NCI-H1048 (cell line): Measurements from ENCODE around the gene SLC34A2.
"Not testable (repeated sequence)": the region's sequence is repeated elsewhere in the genome, so short reads cannot be mapped to it uniquely, and the experiment has no call there.

Experiments
- DNase-seq: peaks from one replicate; lab custom pipeline; 2025; lab: John Stamatoyannopoulos, UW

Gene SLC34A2, protein sequence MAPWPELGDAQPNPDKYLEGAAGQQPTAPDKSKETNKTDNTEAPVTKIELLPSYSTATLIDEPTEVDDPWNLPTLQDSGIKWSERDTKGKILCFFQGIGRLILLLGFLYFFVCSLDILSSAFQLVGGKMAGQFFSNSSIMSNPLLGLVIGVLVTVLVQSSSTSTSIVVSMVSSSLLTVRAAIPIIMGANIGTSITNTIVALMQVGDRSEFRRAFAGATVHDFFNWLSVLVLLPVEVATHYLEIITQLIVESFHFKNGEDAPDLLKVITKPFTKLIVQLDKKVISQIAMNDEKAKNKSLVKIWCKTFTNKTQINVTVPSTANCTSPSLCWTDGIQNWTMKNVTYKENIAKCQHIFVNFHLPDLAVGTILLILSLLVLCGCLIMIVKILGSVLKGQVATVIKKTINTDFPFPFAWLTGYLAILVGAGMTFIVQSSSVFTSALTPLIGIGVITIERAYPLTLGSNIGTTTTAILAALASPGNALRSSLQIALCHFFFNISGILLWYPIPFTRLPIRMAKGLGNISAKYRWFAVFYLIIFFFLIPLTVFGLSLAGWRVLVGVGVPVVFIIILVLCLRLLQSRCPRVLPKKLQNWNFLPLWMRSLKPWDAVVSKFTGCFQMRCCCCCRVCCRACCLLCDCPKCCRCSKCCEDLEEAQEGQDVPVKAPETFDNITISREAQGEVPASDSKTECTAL

DNA sequence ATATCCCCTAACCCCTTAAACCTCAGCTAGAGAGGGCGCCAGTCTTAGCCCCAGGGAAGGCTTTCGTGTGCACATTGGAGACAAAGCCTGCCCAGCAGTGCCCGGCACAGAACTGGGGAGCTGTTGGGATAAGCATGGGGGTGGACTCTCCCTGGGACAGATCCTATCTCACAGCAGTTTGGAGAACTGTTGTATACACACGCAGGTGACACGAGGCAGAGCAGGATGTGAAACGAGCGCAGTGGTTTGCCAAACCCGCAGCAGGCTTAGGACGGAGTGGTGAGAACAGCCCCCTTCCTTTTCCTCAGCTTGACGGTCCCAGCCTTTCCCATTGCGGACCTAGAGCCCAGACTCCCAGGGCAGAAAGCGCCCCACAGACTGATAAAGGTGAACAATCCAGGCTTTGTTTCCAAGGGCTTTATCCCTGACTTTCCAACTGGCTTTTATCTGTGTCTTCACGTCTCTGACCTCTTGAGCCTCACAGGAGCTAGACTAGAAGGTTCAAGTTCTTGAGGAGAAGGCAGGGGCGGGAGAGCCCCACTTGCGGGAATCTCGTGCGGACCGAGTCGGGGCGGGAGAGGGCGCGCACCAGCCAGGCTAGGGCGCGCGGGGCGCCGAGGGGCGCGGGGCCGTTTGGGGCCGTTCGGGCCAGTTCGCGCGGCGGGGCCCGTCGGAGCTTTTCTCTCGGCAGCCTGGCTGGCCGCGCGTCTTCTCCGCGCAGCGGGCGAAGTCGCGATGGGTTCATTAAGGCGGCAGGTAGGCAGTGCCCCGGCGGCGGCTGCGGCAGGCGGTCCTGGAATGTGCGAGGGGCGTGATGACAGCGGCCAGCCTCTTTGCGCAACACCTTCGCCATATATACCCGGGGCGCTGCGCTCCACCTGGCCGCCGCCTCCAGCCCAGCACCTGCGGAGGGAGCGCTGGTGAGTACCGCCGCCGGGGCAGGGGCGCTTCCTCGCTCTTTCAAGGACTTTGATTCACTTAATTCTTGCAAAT is at the start of gene SLC34A2:
Gene SLC34A2 (plus strand): TSS at position 881 of the 993 bp plus-strand sequence. CDS start 6,650 bp downstream, outside the sequence.
- no peak for DNase-seq

- DNase-seq, result no peak
Observed at GRCh38 chr4:25608644-25609043, 47.0 kb upstream of the SLC34A2 start.

GRCh38 chr4:25609976-25610375 is 45.7 kb upstream of the SLC34A2 start:
- DNase-seq, result no peak

GRCh38 chr4:25613613-25614012 is 42.0 kb upstream of the SLC34A2 start:
- not testable (repeated sequence) for DNase-seq

GRCh38 chr4:25614807-25615206 is 40.8 kb upstream of the SLC34A2 start:
- no peak for DNase-seq

DNA sequence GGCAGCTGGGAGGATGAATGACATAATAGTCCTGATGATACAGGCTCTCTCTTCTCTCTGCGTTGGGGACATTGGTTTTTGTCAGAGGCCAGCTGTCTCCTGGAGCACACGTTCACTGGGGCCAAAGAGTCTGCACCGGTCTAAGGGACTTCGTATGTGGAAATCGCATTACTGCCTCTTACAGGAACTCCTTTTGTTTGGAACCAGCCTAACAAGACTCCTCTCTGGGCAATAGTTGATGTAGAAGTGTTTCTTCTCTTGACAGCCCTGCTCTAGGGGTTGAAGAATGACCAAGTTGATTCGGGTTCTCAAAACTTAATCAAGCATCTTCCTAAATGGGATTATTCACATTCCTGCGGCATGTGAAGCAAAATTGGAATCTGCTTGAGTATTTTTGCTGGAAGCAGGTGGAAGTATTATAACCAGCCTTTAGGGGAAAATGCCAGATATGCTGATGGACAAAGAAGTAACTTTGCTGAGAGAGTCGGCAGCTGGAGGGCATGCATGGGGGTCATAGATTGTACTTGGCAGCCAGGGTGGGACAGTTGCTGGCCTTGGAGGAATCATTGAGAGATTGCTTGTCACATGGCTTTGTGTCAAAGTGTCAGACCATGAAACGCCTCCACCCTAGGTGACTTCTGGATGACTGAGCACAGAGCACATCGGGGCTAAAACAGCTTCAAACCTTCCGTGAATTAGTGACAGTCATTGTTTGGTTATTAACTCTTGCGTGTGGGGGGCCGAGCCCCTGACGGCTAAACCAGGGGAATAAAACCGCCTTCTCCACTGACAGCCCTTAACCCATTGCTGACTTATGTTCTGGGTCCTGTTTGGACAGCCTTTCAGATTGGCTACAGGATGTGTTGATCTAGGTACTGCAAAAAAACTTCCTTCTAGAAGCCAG is 34.4 kb upstream of the SLC34A2 start:
- DNase-seq, result no peak

- DNase-seq, result no peak
Observed at GRCh38 chr4:25624616-25625015, 31.0 kb upstream of the SLC34A2 start.

- DNase-seq, result no peak
Observed at GRCh38 chr4:25628451-25628850, 27.2 kb upstream of the SLC34A2 start.

DNA sequence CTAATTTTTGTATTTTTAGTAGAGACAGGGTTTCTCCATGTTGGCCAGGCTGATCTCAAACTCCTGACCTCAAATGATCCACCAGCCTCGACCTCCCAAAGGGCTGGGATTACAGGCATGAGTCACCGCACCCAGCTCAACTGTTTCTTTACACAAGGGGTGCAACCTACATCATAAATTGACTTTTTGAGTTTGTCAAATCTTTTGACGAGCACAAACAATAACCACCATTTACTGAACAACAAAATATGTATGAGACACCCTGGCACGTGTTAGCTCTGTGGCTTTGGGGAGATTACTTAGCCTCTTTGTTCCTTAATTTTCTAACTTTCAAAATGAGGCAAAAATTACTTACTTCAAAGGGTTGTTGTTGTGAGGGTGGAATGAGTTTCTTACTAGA is 23.5 kb upstream of the SLC34A2 start:
- DNase-seq, result no peak

GRCh38 chr4:25633541-25633940 is 22.1 kb upstream of the SLC34A2 start:
- no peak for DNase-seq

GRCh38 chr4:25635501-25635900 is 20.1 kb upstream of the SLC34A2 start:
- DNase-seq, result no peak

GRCh38 chr4:25637581-25638220 is 17.9 kb upstream of the SLC34A2 start:
- no peak for DNase-seq

DNA sequence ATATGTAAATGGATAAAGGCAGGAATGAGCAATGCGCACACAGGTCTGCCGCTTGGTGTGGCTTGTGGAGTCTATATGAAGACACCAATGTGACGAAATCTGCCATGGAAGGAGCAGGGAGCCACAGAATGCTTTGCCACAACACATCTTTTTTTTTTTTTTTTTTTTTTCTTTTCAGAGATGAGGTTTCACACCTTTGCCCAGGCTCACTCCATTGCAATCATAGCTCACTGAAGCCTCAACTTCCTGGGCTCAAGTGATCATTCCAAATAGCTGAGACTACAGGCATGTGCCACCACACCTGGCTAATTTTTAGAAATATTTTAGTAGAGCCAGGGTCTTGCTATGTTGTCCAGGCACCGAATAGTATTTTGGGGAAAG is 17.4 kb upstream of the SLC34A2 start:
- no peak for DNase-seq

DNA sequence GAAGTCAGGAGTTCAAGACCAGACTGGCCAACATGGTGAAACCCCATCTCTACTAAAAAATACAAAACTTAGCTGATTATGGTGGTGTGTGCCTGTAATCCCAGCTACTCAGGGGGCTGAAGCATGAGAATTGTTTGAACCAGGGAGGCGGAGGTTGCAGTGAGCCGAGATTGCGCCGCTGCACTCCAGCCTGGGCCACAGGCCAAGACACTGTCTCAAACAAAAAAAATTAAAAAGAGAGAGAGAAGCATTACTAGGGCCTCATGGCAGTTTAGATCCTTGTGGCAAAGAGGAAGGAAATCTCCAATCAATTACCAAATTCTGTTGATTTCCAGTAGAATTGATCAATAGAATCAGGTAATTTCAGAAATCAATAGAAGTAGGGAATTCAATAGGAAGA is 16.8 kb upstream of the SLC34A2 start:
- DNase-seq, result no peak

DNA sequence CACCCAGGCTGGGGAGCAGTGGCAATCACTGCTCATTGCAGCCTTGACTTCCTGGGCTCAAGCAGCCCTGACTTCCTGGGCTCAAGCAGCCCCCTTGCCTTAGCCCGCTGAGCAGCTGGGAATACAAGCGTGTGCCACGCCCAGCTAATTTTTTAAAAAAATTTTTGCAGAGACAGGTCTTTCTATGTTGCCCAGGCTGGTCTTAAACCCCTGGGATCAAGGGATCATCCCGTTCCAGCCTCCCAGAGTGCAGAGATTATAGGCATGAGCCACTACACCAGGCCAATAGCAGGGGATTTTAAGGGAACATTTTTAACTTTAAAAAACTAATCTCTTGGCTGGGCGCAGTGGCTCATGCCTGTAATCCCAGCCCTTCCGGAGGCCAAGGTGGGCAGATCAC is 5.3 kb upstream of the SLC34A2 start:
- DNase-seq, result no peak

- no peak for DNase-seq
Observed at GRCh38 chr4:25651682-25652081, 4.0 kb upstream of the SLC34A2 start.

DNA sequence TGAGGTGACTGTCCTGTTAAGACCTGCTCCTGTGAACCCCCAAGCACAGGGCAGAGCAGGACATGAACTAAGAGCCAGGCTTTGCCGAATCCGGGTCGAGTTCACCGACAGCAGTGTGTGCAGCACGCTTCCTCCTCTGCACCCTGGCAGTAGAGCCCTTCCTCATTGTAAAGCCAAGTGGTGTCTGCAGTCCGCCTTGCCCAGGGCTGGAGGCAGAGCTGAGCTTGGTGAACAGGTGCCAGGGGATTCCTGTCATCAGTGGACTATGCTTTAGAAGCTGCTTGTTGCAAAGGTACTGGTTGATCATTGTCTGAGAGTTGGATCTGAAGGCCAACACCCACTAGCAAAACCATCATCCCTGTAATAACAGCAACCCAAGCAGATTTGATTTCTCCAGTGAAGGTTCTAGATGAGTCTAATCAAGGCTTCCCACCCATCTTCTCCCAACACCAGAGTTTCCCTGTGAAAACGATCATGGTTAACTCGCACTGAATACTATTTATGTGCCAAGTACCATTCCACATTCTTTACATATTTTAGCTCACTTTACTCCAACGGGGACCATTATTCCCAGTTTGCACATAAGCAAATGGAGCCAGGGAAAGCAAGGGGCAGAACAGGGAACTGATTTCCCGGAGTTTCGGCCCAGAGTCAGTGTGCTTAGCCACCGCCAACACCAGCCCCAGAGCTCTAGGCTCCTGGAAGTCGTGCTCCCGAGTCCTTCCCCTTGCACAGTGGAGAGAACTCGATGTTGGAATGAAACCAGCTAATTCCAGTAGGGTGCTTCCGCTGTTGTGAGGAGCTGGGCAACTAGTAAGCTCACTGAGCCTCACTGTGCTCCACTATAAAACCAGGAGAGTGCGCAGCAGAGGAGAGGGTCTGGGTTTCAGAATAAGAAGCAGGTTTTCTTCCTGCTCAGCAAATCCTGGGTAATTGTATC is 1.4 kb upstream of the SLC34A2 start:
- no peak for DNase-seq

DNA sequence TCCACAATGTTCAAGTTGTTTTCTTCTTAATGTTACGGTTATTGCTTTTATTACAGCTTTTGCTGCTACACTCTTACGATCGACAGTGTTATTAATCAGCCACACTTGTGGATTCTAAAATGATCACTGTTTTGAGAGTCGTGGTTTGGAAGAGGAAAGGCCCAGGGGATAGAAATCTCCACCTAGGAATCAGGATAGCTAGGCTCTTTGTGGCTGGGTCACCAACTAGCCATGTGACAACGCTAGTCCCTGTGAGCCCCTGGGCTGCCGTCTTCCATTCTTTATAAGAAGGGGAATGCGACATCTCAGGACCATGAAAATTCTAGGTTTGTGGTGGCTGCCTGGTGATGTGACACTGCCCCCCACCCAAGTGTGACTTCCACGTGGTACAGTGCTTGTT is 380 bp downstream of the SLC34A2 start:
- DNase-seq, result no peak

- no peak for DNase-seq
Observed at GRCh38 chr4:25658357-25658771, 2.7 kb downstream of the SLC34A2 start.

- no peak for DNase-seq
Observed at GRCh38 chr4:25658777-25659176, 3.1 kb downstream of the SLC34A2 start.
